OCI-LY7 (cell line): ENCODE measurements around the gene GBP3.

Source experiments
- CTCF ChIP-seq: fragments of 200-600 bp; sonication (generic); conservative IDR thresholded peaks from 2 replicates; pipeline ENCODE4 v1.5.1; 2014; ENCODE audit warnings: mild to moderate bottlenecking, antibody characterized with exemption, low read length, moderate library complexity, mixed read lengths
- EZH2phosphoT487 ChIP-seq: fragments of 200-600 bp; sonication (generic); IDR thresholded peaks from 2 replicates; pipeline ENCODE4 v1.6.1; 2018; ENCODE audit warnings: low read depth, borderline replicate concordance, mild to moderate bottlenecking, mixed run types, antibody characterized with exemption, low read length, moderate library complexity, mixed read lengths

GRCh38 chr1:88985692-88986091 is 37.0 kb downstream of the GBP3 start:
- TF ChIP-seq CTCF (no peak), EZH2phosphoT487 (no peak)
